DMS153 treated with DMSO at 0.1 percent for 48 hours (cell line): ENCODE measurements around the gene RELB.

Source experiments
- DNase-seq: peaks from one replicate; lab custom pipeline; 2025; ENCODE audit not compliant: unreplicated experiment; lab: John Stamatoyannopoulos, UW

Gene RELB

GRCh38 chr19:45021971-45022370 lies 20.7 kb downstream of the RELB start:
- DNase-seq = no peak

DNA sequence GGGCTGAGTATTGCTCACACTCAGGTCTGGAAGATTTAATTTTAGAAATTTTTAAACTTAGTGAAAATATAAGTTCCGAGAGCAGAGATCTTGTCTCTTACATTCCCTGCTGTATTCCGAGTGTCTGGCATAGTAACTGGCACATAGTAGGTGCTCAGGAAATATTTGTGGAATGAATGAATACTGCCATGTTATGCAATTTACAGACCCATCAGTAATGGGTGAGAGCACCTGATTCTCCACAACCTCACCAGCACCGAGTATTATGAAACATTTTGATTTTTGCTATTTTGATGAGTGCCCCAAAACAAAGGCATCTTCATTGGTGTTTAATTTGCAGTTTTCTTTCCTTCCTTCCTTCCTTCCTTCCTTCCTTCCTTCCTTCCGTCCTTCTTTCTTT lies 21.8 kb downstream of the RELB start:
- no peak for DNase-seq

GRCh38 chr19:45025264-45025663 lies 24.0 kb downstream of the RELB start:
- no peak for DNase-seq

- no peak for DNase-seq
Observed at GRCh38 chr19:45027371-45027770, 26.1 kb downstream of the RELB start.

GRCh38 chr19:45030825-45031224 lies 29.6 kb downstream of the RELB start:
- DNase-seq = no peak

GRCh38 chr19:45032421-45032820 lies 31.2 kb downstream of the RELB start:
- no peak for DNase-seq

GRCh38 chr19:45035755-45036154 lies 34.5 kb downstream of the RELB start:
- DNase-seq = no peak

DNA sequence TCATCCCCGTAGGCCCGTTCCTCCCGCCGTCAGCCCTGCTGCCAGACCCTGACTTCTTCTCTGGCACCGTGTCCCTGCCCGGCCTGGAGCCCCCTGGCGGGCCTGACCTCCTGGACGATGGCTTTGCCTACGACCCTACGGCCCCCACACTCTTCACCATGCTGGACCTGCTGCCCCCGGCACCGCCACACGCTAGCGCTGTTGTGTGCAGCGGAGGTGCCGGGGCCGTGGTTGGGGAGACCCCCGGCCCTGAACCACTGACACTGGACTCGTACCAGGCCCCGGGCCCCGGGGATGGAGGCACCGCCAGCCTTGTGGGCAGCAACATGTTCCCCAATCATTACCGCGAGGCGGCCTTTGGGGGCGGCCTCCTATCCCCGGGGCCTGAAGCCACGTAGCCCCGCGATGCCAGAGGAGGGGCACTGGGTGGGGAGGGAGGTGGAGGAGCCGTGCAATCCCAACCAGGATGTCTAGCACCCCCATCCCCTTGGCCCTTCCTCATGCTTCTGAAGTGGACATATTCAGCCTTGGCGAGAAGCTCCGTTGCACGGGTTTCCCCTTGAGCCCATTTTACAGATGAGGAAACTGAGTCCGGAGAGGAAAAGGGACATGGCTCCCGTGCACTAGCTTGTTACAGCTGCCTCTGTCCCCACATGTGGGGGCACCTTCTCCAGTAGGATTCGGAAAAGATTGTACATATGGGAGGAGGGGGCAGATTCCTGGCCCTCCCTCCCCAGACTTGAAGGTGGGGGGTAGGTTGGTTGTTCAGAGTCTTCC lies 36.3 kb downstream of the RELB start:
- no peak for DNase-seq

- peak; percentile 83 for DNase-seq
Observed at GRCh38 chr19:45038931-45039893, 37.9 kb downstream of the RELB start, which contains the start of gene CLASRP. CLASRP (plus strand) TSS chr19:45039045; CDS start chr19:45040213, 1,168 bp downstream.

GRCh38 chr19:45040059-45040771 lies 39.0 kb downstream of the RELB start:
- DNase-seq = no peak

DNA sequence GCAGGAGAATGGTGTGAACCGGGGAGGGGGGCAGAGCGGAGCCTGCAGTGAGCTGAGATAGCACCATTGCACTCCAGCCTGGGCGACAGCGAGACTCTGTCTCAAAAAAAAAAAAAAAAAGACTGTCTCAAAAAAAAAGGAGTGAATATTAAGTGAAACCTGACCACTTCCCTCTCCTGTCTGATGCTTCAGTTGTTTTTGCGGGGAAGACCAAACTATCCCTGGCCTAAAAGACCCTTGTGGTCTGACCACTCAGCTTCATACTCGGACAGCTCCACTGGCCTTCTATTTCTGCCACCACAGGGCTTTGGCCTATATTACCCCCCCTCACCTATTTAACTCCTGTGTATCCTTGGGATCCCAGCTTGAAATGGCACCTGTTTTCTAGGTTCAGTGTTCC lies 39.9 kb downstream of the RELB start:
- no peak for DNase-seq

DNA sequence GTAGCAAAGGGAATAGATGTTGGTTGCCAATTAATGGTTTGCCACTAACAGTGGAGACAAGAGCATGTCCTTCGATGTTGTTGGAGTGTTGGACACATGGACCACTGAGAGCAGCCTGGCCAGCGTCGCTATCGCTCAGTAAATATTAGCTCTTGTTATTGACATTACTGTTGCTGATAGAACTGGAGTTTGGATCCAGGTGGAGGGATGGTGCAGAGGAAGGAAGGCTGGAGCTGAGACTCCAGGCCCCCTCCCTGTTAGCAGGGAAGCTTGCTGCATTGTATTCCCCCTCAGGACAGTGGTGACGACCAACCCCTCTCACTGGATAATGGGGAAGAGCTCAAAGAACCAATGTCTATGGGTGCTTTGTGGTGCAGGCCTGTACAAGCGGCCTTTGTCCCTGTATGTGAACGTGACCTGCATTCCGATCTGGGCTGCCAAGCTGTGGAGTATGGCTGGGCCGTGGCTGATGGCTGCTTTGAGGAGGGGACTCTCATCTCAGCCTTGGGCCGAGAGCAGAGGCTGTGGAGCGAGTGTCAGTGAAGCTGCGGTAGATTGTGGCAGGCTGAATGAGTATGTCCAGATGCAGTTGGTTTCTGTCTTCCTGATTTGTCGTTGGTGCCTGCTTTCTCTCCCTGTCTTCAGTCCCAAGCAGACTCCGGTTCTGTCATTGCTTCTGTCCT lies 44.5 kb downstream of the RELB start:
- DNase-seq = no peak

DNA sequence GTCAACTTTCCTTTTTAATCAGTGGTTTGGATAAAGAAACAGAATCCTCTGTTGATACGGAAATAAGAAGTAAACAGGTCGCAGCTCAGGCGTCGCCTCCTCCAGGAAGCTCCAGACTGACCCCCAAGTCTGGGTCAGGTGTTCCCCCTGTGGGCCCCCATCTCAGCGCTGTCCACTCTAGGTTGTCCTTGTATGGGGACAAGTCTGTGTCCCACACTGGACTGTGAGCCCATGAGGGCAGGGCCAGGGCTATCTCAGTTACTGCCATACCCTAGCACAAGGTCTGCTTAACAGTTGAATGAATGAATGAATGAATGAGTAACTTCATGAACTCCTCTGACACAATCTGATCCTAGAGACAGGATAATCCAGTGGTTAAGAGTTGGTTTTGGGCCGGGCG lies 45.1 kb downstream of the RELB start:
- DNase-seq = no peak

- DNase-seq = no peak
Observed at GRCh38 chr19:45047188-45047797, 46.0 kb downstream of the RELB start.

DNA sequence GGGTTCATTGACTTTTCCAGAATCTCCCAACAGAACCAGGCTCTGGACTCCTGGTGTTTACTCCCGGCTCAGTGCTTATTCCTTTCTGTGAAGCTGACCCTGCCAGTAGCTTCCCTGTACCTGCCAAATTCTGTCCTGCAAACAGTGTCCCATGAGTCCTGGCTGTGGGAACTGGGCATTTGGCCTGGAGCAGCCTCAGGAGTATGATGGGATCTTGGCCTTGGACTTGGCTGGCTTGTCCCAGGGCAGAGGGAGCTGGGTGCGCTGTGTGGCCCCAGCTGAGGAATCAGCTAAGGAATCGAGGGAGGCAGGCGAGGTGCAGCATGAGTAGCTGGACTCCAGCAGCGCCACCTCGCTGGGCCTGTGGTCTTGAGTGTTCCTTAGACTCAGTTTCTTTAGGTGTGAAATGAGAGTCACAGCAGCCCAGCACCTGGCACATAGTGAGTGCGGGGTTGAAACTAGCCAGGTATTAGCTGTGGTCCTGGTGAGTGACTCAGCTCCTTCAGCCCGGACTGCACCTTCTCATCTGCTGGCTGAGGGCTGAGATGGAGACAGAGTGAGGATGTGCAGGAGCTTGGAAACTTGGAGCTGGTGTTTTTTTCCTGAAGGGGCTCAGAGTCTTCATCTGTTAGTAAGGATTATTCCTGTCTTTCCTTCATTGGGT lies 47.9 kb downstream of the RELB start:
- DNase-seq = no peak

DNA sequence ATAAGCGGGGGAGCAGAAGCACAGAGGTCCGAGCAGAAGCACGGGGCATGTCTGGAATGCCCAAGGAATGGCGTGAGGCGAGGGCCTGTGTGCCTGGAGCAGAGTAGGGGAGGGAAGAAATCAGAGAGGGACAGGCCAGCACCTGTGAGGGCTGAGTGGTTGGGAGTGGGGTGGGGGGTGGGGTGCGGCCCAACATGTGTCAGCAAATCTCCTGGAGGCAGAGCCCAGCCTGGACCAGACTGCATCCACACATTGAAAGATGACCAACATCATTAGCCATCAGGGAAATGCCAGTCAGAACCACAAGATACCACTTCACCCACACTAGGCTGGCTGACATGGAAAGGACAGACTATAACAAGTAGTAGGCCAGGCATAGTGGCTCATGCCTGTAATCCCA lies 48.8 kb downstream of the RELB start:
- no peak for DNase-seq

- no peak for DNase-seq
Observed at GRCh38 chr19:45051929-45052579, 50.8 kb downstream of the RELB start.

- no peak for DNase-seq
Observed at GRCh38 chr19:45056831-45057230, 55.6 kb downstream of the RELB start.

GRCh38 chr19:45057444-45057843 lies 56.2 kb downstream of the RELB start:
- DNase-seq = no peak
